HG03558 (cell line): Measurements from ENCODE around the gene OPN3.

Source experiments
- ATAC-seq: cut with Tn5 transposase; IDR thresholded peaks from one replicate; pipeline ENCODE4 v1.9.1; 2021; ENCODE audit warnings: moderate number of reproducible peaks; ENCODE audit not compliant: unreplicated experiment; ENCODE audit errors: extremely low read depth

OPN3 gene

GRCh38 chr1:241627453-241628259 lies 12.5 kb downstream of the OPN3 start:
- peak; percentile 67 for ATAC-seq

- no peak for ATAC-seq
Observed at GRCh38 chr1:241624935-241625334, 15.2 kb downstream of the OPN3 start.

- no peak for ATAC-seq
Observed at GRCh38 chr1:241622669-241623068, 17.5 kb downstream of the OPN3 start.

GRCh38 chr1:241617426-241617825 lies 22.7 kb downstream of the OPN3 start:
- no peak for ATAC-seq

- no peak for ATAC-seq
Observed at GRCh38 chr1:241615043-241615974, 24.9 kb downstream of the OPN3 start.

- ATAC-seq: no peak
Observed at GRCh38 chr1:241614572-241614971, 25.6 kb downstream of the OPN3 start.

- ATAC-seq: no peak
Observed at GRCh38 chr1:241614144-241614543, 26.0 kb downstream of the OPN3 start.

- ATAC-seq: no peak
Observed at GRCh38 chr1:241612533-241613477, 27.4 kb downstream of the OPN3 start.

GRCh38 chr1:241611736-241612135 lies 28.4 kb downstream of the OPN3 start:
- no peak for ATAC-seq

- peak; percentile 83 for ATAC-seq
Observed at GRCh38 chr1:241611063-241611462, 29.1 kb downstream of the OPN3 start.

GRCh38 chr1:241610056-241610815 lies 29.9 kb downstream of the OPN3 start:
- no peak for ATAC-seq

GRCh38 chr1:241608379-241609033 lies 31.7 kb downstream of the OPN3 start:
- ATAC-seq: no peak

GRCh38 chr1:241607497-241607896 lies 32.7 kb downstream of the OPN3 start:
- no peak for ATAC-seq

GRCh38 chr1:241606544-241606943 lies 33.6 kb downstream of the OPN3 start:
- ATAC-seq: no peak

- ATAC-seq: no peak
Observed at GRCh38 chr1:241605146-241605805, 34.9 kb downstream of the OPN3 start.

- ATAC-seq: no peak
Observed at GRCh38 chr1:241603731-241604245, 36.4 kb downstream of the OPN3 start.

GRCh38 chr1:241600496-241600901 lies 39.7 kb downstream of the OPN3 start:
- peak; percentile 78 for ATAC-seq

GRCh38 chr1:241598249-241598648 lies 41.9 kb downstream of the OPN3 start:
- no peak for ATAC-seq
